Esophagus squamous epithelium (tissue), 4 donors: ENCODE data around the gene DENND1B.
"Not testable (repeated sequence)": the region's sequence is repeated elsewhere in the genome, so short reads cannot be mapped to it uniquely, and the experiment has no call there.

Experiments used
- CTCF ChIP-seq, 6 experiments: fragments of 450-650 bp in 4 of 6; fragments of 200-600 bp in 2 of 6; sonication (generic) in 2 of 6; IDR thresholded peaks; one replicate each; pipeline ENCODE4 v1.5.1; 2016 to 2019; ENCODE audit warnings: antibody characterized with exemption in 6 of 6, mild to moderate bottlenecking in 4 of 6, moderate library complexity in 4 of 6
- POLR2A ChIP-seq, 4 donors: fragments of 450-650 bp; IDR thresholded peaks; one replicate each; pipeline ENCODE4 v1.6.1; 2017; ENCODE audit warnings: antibody characterized with exemption in 4 of 4, mild to moderate bottlenecking in 4 of 4, moderate library complexity in 3 of 4

- TF ChIP-seq CTCF, POLR2A (IDR thresholded peaks at IDR 0.05): not testable (repeated sequence)
Measured at GRCh38 chr1:197491505-197491904, 283.8 kb downstream of the DENND1B start.
